NB4 (cell line): Measurements from ENCODE around the gene SDK2.
"Not testable (repeated sequence)": the region's sequence is repeated elsewhere in the genome, so short reads cannot be mapped to it uniquely, and the experiment has no call there.

Source experiments
- DNase-seq: peaks from one replicate; pipeline ENCODE4 v3.0.0; 2010; ENCODE audit warnings: low read depth
- H3K4me3 ChIP-seq: one replicate; pipeline ENCODE4 v1.5.1; 2011; ENCODE audit warnings: mild to moderate bottlenecking, low read depth, low read length, moderate library complexity
- MYC ChIP-seq: IDR thresholded peaks from 2 replicates; pipeline ENCODE4 v1.6.1; 2011; ENCODE audit warnings: low read depth, low read length
- POLR2A ChIP-seq: IDR thresholded peaks from 2 replicates; pipeline ENCODE4 v1.6.1; 2011; ENCODE audit warnings: mild to moderate bottlenecking; ENCODE audit not compliant: insufficient read length; ENCODE audit errors: extremely low read depth
- TF ChIP-seq, protein P1 (sequence below): IDR thresholded peaks from one replicate; pipeline ENCODE4 v1.5.1; 2012; ENCODE audit warnings: low read depth, low read length
- TF ChIP-seq, protein P2 (sequence below): IDR thresholded peaks from 2 replicates; pipeline ENCODE4 v1.6.1; 2011; ENCODE audit warnings: low read depth, low read length

SDK2 gene

DNA sequence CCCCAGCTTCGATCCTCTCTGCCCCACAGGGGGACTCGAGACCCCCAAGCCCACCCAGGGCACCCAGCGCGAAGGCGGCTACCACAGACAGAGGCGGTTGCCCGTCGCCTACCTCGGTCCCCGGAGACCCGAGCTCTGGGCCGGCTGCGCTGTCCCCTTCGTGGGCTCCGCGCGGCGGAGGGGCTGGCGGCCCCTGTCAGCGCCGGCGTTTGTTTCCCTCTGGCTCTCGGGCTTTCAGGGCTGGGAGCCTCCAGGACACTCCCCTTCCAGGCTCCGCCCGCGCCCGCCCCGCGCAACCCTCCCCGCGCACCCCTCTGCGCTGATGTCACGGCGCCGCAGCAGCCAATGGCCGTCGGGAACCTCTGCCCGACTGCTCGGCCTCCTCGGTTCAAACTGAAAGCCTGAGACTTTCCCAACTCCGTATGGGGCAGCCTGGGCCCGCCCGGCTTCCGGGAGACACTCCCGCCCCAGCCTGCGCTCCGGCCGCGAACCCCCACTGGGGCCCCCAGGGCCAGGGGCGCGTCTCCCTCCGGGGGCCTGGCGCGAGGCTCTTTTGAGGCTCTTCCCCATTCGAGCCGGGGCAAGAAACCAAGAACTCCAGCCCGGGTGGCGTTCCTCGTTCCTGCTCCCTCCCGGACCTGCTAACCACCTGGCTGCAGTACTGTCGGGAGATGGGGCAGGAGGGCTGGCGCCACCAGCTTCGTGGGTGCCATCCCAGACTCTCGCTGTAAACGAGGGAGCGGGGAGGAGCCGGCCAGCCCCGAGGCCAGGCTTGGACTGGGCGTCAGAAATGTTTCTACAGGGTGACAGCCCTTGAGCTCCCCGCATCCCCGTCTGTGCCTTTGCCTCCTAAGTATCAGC lies 332.2 kb downstream of the SDK2 start, which contains the start of gene CDC42EP4:
Gene CDC42EP4 (minus strand): TSS at position 221 of the 861 bp plus-strand sequence. CDS start 25,501 bp downstream, outside the sequence.
- TF ChIP-seq POLR2A (peak; percentile 50), MYC (no peak)
- peak within 1 kb of the TSS; percentile 67 for H3K4me3 ChIP-seq
- DNase-seq, result peak; percentile 96

DNA sequence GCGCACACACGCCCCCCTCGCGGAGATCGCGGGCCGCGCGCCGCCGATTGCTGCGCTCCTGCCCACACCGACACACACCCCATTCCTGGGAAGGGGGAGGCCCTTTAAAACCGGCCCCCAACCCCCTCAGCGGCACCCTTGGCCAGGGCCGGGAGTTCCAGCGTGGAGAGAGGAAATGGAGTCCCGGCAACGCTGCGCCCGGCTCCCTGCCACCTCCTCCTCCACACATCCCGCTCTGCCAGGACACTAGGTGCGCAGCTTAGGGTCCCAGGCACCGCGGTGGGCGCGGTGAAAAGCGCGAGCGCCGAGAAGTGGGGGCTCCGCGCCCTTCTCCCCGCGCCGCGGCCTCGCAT lies 332.8 kb downstream of the SDK2 start:
- TF ChIP-seq MYC (no peak), POLR2A (no peak)
- TF ChIP-seq, protein P1, sequence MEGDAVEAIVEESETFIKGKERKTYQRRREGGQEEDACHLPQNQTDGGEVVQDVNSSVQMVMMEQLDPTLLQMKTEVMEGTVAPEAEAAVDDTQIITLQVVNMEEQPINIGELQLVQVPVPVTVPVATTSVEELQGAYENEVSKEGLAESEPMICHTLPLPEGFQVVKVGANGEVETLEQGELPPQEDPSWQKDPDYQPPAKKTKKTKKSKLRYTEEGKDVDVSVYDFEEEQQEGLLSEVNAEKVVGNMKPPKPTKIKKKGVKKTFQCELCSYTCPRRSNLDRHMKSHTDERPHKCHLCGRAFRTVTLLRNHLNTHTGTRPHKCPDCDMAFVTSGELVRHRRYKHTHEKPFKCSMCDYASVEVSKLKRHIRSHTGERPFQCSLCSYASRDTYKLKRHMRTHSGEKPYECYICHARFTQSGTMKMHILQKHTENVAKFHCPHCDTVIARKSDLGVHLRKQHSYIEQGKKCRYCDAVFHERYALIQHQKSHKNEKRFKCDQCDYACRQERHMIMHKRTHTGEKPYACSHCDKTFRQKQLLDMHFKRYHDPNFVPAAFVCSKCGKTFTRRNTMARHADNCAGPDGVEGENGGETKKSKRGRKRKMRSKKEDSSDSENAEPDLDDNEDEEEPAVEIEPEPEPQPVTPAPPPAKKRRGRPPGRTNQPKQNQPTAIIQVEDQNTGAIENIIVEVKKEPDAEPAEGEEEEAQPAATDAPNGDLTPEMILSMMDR, result no peak
- TF ChIP-seq, protein P2, sequence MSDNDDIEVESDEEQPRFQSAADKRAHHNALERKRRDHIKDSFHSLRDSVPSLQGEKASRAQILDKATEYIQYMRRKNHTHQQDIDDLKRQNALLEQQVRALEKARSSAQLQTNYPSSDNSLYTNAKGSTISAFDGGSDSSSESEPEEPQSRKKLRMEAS, result no peak
- DNase-seq, result no peak
- peak overlapping the region; percentile 67 for H3K4me3 ChIP-seq

DNA sequence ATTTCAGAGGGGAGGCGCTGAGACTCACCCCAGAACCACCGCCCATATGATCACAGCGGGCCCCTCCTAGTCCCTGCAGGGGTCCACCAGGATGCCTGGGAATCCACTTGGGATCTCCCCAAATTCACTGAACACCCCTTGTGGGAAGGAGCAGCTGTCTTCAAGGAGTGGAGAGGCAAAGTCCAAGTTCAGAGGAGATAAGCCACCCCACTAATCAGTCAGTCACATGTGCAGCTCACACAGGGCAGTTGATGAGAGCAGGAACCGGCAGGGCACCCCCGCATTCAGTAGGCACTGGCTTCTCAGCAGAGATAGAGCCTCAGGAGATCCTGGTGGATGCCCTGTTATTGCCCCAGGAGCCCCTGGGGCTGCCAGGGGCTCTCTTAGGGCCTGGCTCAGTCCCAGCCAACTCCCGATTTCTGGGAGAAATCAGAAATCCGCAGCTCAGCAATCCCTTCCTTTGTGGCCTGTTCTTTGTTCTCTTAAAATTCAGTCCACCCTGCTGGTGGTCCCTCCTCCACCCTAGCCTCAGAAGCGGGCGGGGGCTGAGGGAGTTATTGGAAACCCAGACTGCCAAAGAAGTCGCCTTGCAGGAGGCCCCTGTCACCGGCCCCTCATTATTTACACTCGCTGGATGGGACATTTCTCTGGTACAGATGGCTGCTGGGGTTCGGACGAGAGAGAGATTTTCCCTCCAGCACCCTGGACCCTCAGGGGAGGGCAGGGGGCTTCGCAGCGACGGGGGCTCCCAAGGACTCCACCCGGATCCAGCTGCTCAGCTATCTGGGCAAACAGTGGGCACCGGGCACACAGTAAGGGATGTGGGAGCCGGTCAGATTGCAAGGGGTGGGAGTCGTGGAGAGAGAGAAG lies 334.3 kb downstream of the SDK2 start:
- DNase-seq, result peak; percentile 53
- peak overlapping the region; percentile 67 for H3K4me3 ChIP-seq
- TF ChIP-seq MYC (no peak), POLR2A (no peak)
- TF ChIP-seq, protein P2, result 0 out of 2 replicates have a peak, but pooled peaks have one; percentile 8
- TF ChIP-seq, protein P1, result no peak

DNA sequence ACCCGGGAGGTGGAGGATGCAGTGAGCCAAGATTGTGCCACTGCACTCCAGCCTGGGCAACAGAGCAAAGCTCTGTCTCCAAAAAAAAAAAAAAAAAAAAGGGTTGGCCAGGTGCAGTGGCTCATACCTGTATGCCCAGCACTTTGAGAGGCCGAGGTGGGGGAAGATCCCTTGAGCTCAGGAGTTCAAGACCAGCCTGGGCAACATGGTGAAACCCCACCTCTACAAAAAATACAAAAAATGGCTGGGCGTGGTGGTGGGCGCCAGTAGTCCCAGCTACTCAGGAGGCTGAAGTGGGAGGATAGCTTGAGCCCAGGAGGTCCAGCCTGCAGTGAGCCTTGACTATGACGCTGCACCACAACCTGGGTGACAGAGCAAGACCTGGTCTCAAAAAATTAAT lies 335.3 kb downstream of the SDK2 start:
- not testable (repeated sequence) for DNase-seq, H3K4me3 ChIP-seq

DNA sequence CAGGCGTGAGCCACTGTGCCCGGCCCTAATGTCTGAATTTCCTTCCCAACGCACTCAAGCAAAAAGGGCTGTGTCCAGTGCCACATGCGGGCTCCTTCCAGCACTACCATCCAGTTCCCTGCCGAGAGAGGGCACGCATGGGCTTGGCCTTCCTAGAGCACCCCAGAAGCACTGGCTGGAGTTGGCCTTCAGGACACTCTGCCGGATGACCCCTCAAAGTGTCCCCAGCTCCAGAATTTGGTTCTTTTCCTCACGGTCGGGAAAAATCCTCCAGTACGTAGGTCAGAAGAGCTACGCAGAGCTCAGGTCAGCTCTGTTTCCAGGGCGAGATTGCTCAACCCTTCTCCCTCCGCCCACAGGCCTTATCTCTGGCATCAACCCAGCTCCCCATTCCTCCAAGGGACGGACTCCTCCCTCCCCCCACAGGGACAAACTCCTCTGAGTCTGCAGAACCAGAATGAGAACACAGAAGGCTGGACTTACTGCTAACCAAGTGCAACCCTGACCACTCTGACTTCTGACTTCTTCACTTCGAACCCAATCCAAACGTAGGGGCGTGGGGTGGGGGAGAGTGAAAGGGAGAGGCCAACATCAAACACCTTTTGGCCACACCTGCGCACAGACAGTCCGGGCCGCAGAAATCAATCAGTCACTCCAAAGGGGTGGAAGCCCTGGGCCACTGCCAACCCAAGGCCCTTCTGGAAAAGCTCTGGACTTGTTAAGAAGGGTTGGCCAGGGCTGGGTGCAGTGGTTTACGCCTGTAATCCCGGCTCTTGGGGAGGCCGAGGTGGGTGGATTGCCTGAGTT lies 336.0 kb downstream of the SDK2 start:
- H3K4me3 ChIP-seq, result peak overlapping the region; percentile 37
- peak; percentile 89 for DNase-seq
- TF ChIP-seq MYC (no peak), POLR2A (no peak)
- TF ChIP-seq, protein P1, result no peak
- TF ChIP-seq, protein P2, result no peak

DNA sequence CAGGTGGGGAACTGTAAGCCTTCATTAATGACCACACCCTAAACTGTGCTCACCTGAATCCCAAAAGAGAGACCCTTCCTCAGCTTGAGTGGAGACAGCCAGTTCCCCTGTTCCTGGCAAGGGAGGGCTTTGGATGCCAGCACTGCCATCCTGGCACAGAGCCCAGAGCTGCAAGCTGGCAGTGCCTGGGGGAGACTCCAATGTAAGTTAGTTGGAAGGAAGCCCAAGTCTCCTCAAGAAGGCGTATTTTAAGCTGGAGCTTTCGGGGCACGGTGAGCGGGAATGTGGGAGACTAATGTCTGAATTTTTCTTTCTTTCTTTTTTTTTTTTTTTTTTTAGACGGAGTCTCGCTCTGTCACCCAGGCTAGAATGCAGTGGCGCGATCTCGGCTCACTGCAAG lies 337.1 kb downstream of the SDK2 start:
- no peak for DNase-seq
- TF ChIP-seq, protein P1, result no peak
- TF ChIP-seq MYC (no peak), POLR2A (no peak)
- TF ChIP-seq, protein P2, result no peak
- no peak overlapping the region for H3K4me3 ChIP-seq
